EL (cell line): Measurements from ENCODE around the gene CCSER1.

Experiments used
- DNase-seq: peaks from one replicate; pipeline ENCODE4 v3.0.0-alpha.2; 2016

The CCSER1 gene

DNA sequence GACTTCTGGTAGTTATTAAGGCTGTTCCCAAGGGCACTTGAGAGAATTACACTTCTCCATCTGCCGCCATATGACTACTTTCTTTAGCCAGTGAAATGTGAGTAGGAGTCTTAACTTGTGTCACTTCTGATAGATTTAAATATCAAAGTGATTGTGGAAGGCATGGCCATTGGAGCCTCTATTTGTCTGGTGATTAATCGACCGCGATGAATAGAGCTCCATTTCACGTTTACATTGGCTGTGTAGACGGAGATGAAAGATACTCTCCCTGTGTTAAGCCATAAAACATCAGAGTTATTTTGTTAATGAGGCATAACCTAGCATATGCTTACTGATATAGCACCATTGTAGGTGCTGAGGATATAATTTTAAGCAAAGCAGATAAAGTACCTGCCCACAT is 852.4 kb downstream of the CCSER1 start:
- no peak for DNase-seq

DNA sequence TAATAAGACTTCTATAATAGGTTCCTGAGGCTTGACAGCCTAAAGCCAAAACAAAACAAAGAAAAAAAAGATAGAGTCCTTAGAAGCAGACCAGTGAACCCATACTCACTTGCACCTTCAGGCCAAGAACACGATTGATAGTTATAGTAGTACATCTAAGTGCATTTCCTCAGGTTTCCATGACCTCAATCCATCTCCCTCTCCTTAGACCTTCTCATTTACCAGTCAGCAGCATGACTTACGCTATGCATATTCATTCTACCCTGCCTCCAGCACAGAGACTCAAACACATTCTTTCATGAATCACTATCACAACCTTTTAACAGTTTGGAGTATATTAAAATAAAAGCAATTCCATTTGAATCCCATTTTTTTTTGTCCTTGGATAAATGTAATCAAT is 855.6 kb downstream of the CCSER1 start:
- DNase-seq: no peak

DNA sequence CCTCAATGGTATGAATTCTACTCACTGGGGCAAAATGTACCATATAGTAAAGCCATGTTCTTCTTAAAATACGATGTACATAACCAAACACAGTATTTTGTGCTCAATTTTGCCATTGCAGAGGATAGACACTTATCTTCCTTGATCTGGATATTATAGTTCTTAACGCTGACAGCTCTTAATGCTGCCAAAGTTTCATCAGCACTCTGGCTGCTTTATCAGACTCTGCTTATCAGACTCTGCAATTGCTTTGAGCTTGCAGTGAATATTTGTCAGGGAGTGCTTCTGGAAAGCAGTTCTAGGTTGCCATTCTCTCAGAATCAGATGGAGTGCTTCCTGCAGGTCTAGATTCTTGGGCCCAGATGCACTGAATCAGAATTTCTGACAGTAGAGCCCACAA is 863.1 kb downstream of the CCSER1 start:
- DNase-seq: no peak

DNA sequence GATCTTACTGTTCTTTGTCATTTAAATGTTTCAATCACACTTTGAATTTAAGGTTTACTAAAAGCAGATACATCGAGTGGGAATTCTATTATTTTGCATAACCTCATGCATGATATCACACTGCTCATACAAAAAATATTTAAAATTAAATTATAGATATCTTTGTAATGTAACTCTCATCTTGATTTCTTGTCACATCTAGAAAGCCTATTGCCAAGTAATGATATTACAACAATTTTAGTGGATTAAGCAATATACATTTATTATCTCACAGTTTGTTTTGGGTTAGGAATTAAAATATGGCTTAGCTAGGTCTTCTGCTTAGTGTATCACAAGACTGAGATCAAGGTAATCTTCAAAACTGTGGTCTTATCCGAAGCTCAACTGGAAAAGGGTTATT is 865.0 kb downstream of the CCSER1 start:
- no peak for DNase-seq

DNA sequence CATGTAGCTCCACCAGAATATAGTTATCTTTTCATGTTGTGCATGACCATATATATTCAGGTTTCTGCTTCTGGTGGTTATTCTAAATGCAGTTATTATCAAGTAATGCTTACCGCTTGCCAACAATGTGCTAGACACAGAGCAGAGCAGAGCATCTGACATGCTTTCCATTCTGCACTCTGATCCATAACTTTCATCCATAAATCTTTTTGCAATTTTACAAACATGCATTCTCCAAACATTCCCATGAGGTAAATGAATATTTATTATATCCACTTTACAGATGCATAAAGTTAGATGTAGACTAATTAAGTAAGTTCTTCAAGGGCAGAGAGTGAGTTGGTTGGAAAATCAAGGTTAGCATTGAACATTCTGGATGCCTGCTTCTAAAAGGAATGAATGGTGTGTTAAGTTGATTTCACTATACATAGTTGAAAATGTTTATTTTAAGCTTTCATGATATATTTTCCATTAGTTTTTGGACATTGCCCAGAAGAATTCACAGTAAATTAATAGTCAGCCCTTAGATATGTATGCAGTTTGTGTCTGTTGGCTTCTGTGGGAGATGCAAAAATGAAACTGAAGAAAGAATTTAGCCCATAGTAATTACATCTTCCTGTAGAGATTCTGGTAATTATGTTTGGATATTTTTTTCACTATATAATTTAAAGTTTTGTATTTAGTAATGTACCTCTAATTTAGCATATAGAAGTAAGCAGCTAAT is 867.8 kb downstream of the CCSER1 start:
- DNase-seq: no peak

DNA sequence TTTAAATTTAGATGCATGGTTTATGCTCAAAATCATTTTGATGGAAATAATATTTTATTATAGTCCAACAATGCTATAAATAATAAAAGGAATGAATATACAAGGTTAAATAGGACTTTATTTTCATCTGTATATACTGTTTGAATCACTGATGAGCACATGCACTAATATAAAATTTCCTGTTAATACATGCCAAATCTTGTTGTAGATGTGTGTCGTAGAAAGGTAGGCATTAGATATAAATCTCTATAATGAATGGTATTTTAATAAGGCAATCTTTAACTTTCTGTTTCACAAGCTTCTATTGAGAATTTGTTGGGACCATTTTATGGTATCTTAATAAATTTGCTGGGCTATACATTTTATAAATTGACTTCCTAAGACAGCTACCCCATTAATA is 868.8 kb downstream of the CCSER1 start:
- DNase-seq: no peak

DNA sequence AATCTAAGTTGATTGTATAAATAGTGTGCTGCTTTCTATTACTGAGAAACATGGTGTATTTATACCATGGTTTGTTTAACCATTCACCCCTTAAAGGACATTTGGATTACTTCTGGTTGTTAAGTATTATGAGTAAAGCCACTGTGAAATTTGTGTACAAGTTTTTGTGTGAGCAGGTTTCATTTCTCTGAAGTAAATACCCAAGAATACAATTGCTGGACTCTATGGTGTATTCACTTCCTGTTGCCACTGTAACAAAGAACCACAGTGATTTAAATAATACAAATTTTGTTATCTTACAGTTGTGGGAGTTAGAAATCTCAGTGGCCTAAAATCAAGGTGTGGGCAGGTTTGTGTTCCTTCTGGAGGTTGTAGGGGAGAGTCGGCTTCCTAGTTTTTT is 869.6 kb downstream of the CCSER1 start:
- no peak for DNase-seq

DNA sequence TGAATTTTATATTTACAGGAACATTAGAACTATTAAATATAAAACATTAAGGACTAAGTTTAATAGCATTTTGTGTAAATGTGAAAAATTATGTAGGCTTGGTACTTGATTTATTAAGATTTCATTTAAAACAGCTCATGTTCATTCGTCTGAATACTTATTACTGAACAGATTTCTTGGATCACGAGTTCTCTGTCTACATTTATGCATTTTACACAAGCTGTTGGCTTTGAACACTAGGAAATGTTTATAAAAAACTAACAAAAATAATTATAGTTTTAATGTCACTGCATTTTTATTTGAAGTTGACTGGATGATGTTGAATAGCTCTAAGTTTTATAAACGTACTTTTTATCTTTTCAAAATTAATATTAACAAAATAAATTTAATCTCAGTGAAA is 888.7 kb downstream of the CCSER1 start:
- DNase-seq: no peak

DNA sequence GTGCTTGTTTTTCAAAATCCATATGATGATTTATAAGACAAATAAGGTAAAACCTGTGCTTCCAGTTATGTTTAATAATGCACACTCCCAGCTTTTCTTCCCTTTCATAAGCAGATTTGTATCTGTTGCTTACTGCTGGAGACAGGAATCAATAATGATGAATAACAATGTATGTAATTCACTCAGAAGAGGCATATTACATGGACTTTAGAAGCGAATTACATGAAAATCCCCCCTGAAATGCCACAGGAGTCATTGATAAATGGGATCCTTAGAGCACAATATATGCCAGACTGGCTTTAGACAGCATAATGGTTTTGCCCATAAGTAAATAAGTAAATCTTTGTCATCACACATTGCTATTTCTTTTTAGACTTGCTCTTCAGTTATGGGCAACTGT is 892.3 kb downstream of the CCSER1 start:
- DNase-seq: no peak

DNA sequence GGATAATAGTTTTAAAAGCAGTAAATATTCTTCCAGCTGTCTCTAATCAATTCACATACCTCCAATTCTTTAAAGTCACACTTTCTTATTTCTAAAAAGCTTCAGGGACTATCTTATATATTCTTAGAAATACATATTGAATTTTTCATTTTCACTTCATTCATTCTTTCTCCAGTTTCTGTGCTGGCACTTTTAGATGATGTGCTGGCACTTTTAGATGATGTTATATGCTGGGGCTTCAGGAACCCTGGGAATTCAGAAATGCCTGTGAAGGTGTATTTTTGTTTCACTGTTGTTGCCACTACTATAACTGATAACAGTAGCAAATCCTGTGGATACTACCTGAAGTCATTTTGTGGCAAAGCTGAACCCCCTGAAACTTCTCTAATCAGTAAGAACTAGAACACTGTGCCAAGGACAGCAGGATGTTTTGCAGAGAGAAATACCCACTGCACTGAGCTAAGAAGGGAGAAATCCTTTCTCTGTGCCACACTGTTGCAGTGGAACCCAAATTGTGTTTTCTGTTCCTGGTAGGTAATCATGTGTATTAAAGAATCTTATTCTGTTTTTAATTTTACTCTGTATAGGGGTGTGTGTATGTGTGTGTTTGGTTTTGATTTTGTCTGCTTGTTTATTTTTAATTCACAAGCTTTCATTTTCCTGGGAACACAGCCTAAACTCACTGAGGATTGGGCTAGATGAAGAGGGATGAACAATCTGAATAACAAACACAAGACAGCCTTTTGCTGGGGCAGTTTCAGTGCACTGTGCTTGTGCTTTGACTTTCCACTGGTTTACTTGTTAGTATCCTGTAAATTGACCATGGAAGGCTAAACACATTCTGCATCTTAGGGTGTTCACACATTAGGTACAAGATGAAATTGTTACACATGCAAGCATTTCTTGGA is 898.3 kb downstream of the CCSER1 start:
- DNase-seq: no peak

DNA sequence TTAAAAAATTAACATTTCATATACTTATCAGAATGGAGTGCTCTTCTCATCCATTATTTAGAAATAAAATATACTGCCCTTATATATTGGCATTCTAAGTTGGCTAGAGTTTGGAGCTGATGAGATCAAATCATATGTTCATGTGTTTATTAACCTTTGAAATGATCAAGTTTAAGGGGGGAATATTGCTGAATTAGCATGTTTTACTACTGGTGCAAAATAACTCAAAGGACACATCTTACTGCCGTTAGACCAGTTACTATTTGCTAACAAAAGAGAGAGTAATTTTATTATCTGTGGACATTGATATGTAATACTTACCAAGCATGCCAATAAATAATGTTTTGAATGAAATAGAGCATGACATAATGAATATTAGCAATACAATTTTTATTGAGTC is 901.0 kb downstream of the CCSER1 start:
- no peak for DNase-seq

DNA sequence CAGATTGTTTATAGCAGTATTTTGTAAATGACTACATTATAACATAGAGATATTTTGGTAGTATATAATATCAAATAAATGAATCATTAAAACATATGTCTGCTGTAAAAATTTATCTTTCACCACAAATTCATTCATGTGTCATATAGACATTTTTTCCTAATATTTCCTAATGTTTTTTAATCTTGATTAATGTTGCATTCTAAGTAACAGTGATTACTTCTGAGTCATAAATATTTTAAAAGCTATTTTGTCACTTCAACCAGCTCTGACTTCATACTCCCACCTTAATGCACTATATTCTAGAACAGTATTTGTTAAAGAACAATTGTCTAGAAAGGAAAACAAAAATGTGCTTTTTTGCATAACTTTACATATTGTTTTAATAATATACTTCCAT is 904.6 kb downstream of the CCSER1 start:
- no peak for DNase-seq

DNA sequence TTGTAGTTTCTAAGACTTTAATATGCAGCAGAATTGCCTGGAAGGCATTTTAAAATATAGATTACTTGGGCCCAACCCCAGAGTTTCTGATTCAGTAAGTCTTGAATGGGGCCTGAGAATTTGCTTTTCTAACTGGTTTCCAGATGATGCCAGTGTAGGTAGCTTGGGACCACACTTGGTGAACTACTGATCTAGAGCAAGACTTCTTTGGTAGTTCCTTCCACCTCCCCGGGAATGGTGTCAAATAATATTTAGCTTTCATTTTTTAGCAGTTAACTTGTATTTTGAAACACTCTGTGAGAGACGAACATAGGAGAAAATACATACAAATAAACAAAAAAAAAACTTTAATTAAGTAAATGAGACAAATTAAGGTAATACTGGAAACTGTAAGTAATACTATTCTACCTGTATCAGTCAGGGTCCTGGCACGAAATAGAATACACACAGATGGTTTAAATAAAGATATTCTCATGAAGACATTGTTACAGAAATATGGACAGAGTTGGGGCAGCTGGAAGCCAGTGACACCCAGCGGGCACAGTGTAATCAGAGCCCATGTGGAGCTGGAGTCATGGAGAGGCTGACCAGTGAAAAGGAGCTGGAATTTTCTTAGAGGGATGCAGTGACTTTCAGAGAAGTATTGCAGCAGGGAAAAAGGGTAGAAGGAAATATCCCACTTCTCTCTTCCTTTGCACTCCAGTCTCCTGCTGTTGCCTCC is 905.7 kb downstream of the CCSER1 start:
- DNase-seq: no peak

DNA sequence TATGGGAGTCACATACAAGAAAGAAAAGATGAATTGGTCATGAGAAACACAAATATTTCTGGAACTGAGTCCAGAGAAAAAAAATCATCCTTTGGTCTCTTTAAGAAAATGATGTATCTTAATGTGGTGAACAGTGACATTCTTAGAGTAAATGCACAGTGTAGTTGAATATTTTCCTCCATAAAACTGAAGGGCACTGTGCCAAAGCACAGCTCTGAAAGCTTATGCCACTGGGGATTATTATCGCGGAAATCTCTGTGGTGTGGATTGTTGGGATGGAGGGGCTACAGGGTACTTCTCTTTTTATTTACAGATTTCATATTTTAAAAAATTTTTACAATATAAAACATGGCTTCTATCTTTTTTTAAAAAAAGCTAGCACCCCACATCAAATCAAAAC is 908.1 kb downstream of the CCSER1 start:
- DNase-seq: no peak

DNA sequence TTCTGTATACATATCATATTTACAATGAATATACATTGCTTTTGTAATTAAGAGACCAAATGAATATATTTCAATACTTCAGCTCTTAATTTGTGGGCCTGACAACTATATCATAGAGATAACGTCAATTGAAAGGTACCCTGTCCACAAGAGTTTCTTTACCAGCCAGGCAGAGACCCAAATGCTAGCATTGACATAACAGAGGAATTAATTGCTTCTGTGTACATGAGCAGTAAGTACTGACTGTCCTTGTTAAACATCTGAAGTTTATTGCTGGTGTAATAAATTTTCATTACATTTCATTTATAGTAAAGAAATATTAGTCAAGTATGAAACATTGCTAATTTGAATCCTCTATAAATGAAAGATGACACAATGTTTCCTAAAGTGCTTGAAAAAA is 910.8 kb downstream of the CCSER1 start:
- no peak for DNase-seq

DNA sequence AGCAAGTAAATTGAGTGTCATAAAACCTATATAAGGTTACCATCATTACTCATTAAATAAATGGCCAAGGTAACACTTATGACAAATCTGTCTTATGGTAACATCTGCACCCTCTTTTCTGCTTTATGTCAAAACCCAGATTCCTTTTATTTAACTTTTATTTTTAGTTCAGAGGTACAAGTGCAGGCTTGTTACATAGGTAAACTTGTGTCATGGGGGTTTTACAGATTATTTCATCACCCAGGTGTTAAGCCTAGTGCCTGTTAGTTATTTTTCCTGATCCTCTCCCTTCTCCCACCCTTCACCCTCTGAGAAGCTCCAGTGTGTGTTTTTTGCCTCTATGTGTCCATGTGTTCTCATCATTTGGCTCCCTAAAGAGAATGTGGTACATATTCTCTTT is 930.7 kb downstream of the CCSER1 start:
- DNase-seq: no peak

DNA sequence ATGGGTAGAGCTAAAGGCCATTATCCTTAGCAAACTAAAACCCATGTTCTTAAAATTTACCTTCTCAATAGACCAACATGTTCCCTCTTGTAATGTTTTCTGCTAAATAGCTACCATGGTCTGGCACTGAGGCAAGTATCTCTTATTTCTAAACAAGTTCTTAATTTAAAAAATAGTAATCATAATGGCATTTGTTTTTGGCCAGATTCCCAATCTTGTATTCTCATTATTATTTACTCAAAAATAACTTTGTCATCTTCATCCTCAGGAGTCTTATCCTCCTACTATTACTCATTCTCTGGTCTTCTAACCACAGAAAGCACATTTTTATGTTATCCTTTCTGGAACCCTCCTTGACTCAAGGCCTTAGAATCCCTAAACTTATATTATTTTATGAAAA is 931.2 kb downstream of the CCSER1 start:
- no peak for DNase-seq

DNA sequence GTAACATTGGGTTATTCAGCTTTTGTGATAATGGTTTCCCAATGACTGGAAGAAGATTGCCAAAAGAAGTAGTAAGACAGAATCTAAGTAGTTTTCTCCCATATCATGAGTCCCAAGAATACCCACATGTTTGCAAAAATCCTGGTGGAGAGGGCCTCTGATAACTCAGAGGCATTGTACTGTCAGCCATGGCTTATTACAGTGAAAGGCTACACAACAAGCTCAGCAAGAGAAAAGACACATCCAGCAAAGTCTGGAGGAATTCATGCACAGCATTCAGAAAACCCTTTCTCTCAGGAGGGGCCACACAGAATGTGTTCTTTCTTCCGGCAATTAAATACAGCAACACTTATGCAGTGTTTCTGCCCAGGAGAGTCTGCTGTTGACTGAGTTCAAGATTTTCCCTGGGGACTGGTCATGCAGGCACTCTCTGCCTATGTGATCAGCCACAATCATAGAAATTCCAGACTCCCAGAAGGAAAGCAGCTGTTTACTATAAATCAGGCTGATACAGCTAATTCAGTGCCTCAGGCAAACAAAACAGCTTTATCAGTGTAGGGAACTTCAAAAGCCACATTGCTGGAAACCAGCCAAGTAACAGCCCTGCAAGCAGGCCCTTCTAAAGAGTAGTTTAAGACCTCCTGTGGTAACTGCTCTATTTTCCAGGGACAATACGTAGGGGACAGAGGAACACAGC is 937.1 kb downstream of the CCSER1 start:
- no peak for DNase-seq

DNA sequence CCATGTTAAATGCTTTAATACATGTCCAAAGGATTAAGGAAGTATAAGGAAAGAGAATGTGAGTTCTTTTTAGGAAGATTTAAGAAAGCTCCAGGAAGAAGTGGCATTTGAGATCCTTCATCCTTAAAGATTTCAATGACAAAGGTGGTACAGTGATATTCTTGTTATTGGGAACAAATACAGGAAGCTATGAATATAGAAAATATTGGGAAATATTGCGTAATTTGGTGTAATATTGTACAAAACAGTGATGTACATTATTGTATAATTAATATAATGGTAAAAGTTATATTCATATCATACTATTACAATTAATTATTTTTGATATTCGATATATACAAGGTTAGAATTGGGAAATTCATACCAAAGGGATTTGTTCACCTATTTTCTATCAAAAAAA is 937.9 kb downstream of the CCSER1 start:
- DNase-seq: no peak

DNA sequence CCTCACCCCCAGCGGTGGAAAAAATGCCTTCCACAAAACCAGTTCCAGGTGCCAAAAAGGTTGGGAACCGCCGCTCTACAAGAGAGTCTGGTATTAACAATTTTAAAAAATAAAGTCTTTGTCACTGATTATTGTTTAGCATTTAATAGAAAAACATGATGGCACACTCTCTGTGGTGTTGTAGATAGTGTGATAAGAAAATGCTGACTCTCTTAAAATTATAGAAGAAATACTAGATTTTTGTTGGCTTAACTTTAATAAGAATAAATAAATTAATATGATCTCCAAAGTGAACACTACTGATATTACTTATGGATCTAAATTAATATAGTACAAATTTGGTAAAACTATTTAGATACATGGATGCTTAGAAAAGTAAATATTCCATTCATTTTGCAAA is 943.5 kb downstream of the CCSER1 start:
- no peak for DNase-seq

DNA sequence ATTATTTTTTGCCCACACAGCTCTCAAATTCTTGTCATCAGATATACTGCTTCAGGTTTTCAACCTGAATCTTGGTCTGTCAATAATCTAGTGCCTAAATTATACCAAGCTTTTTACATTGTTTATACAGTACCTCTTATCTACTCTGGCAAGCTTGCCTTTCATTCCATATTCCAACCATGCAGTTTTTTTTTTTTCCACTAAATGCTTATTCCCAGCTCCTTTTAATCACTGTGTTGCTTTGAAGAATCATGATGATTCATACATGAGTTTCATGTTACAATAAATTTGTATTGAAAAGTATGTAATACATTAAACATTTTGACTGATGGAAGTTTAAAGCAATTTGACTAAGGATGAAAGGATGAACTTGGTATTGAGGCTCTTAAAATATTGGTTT is 949.0 kb downstream of the CCSER1 start:
- DNase-seq: no peak

DNA sequence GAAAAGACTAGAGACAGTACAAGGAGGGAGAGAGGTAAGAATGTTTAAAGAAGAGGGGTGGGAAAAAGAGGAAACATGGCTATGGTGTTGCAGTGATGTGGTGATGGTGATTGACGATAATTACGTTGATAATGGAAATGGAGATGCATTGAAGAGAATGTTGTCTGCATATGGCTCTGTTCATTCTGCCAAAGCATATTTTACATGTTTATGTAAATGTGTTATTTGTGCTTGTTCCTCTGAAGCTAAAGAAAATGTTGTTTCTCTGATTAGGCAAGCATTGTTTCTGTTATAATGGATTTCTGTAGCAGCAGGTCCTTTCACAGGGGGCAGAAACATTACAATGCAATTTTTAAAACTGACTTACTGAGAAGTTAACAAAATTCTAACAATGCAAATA is 958.8 kb downstream of the CCSER1 start:
- no peak for DNase-seq

DNA sequence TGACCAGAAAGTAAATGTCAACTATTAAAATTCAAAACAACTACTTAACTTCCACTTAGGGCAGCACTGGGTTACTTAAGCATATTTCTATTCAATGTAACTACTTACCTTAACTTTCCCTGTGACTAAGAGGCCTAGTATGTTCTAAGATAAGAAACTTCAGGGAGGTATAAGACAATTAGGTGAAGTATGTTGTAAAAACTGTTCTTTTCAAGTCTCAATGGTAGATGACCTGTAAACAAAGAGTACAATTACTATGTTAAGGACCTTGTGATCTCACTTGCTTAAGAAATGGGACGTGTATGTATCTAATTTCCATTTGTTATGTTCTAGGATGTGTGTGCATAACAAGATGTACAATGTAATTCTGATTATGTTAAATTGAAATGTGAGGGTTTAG is 960.5 kb downstream of the CCSER1 start:
- DNase-seq: no peak
